KMS-11 (cell line): ENCODE results near the gene TMA16.

ENCODE experiments used
- H2AFZ ChIP-seq: fragments of 200-600 bp; sonication (generic); 2 replicates; pipeline ENCODE4 v1.6.1; 2016; ENCODE audit warnings: antibody characterized with exemption, mixed run types, low read depth
- H3K27ac ChIP-seq: fragments of 200-600 bp; sonication (generic); 2 replicates; pipeline ENCODE4 v1.6.1; 2016; ENCODE audit warnings: mild to moderate bottlenecking, mixed run types
- H3K27me3 ChIP-seq: fragments of 200-600 bp; sonication (generic); 2 replicates; pipeline ENCODE4 v1.6.1; 2017; ENCODE audit warnings: mild to moderate bottlenecking, low read depth, mixed run types, moderate library complexity; ENCODE audit not compliant: insufficient read depth
- H3K36me3 ChIP-seq: fragments of 200-600 bp; sonication (generic); 2 replicates; pipeline ENCODE4 v1.6.1; 2017; ENCODE audit warnings: mild to moderate bottlenecking, mixed run types; ENCODE audit not compliant: insufficient read depth
- H3K4me1 ChIP-seq: fragments of 200-600 bp; sonication (generic); 2 replicates; pipeline ENCODE4 v1.6.1; 2016; ENCODE audit warnings: mild to moderate bottlenecking, low read depth, mixed run types; ENCODE audit not compliant: poor library complexity, severe bottlenecking
- H3K4me2 ChIP-seq: fragments of 200-600 bp; sonication (generic); 2 replicates; pipeline ENCODE4 v1.7.0; 2016; ENCODE audit warnings: mild to moderate bottlenecking, mixed run types
- H3K4me3 ChIP-seq: fragments of 200-600 bp; sonication (generic); IDR thresholded peaks from 2 replicates; pipeline ENCODE4 v1.6.1; 2017; ENCODE audit warnings: low read depth, low read length, mixed read lengths; ENCODE audit not compliant: insufficient read depth
- H3K79me2 ChIP-seq: fragments of 200-600 bp; sonication (generic); 2 replicates; pipeline ENCODE4 v1.6.1; 2016; ENCODE audit warnings: low read depth, mixed run types; ENCODE audit not compliant: insufficient read depth
- H3K9ac ChIP-seq: fragments of 200-600 bp; sonication (generic); 2 replicates; pipeline ENCODE4 v1.6.1; 2016; ENCODE audit warnings: mild to moderate bottlenecking, mixed run types
- H4K20me1 ChIP-seq: fragments of 200-600 bp; sonication (generic); 2 replicates; pipeline ENCODE4 v1.6.1; 2016; ENCODE audit warnings: mild to moderate bottlenecking, mixed run types; ENCODE audit not compliant: insufficient read depth
- CTCF ChIP-seq: fragments of 200-600 bp; sonication (generic); conservative IDR thresholded peaks from 2 replicates; pipeline ENCODE4 v1.6.1; 2017; ENCODE audit warnings: low read depth, mild to moderate bottlenecking, antibody characterized with exemption, low read length, moderate library complexity, mixed read lengths

Gene TMA16

GRCh38 chr4:163527172-163527571, 32.7 kb downstream of the TMA16 start:
- Histone ChIP-seq H3K27me3 (no peaks in the 10 kb centered on the region), H2AFZ (no peak overlapping the region), H3K36me3 (no peaks in the 10 kb centered on the region; the same call in 1 of the 2 replicates), H3K79me2 (no peaks in the 10 kb centered on the region), H3K27ac (no peak overlapping the region), H3K4me3 (no peak overlapping the region), H3K9ac (no peak overlapping the region), H3K4me2 (no peak overlapping the region), H3K4me1 (no peaks in the 10 kb centered on the region), H4K20me1 (no peaks in the 10 kb centered on the region)
- TF ChIP-seq CTCF = no peak

- TF ChIP-seq CTCF = no peak
- no peaks in the 10 kb centered on the region for H3K27me3 ChIP-seq
- H3K9ac ChIP-seq = no peak overlapping the region
- no peak overlapping the region for H3K27ac ChIP-seq
- H3K79me2 ChIP-seq = no peaks in the 10 kb centered on the region
- no peaks in the 10 kb centered on the region; the same call in 1 of the 2 replicates for H3K36me3 ChIP-seq
- no peak overlapping the region for H2AFZ ChIP-seq
- H3K4me3 ChIP-seq = no peak overlapping the region
- H3K4me2 ChIP-seq = no peak overlapping the region
- no peaks in the 10 kb centered on the region for H3K4me1 ChIP-seq
- no peaks in the 10 kb centered on the region for H4K20me1 ChIP-seq
These were observed 34.2 kb downstream of the TMA16 start for GRCh38 chr4:163528653-163529052.

- Histone ChIP-seq H3K27me3 (no peaks in the 10 kb centered on the region), H3K79me2 (no peaks in the 10 kb centered on the region), H2AFZ (no peak overlapping the region), H3K4me3 (no peak overlapping the region), H3K36me3 (no peaks in the 10 kb centered on the region), H3K27ac (no peak overlapping the region), H3K4me2 (no peak overlapping the region), H3K9ac (no peak overlapping the region), H3K4me1 (no peaks in the 10 kb centered on the region), H4K20me1 (no peaks in the 10 kb centered on the region)
- TF ChIP-seq CTCF = no peak
These were observed 39.6 kb downstream of the TMA16 start for GRCh38 chr4:163534056-163534455.

- Histone ChIP-seq H3K4me3 (no peak overlapping the region), H4K20me1 (no peaks in the 10 kb centered on the region), H3K4me1 (no peaks in the 10 kb centered on the region), H3K36me3 (no peaks in the 10 kb centered on the region), H2AFZ (no peak overlapping the region), H3K79me2 (no peaks in the 10 kb centered on the region), H3K27ac (no peak overlapping the region), H3K27me3 (no peaks in the 10 kb centered on the region), H3K9ac (no peak overlapping the region), H3K4me2 (no peak overlapping the region)
- no peak for TF ChIP-seq CTCF
These were observed 41.2 kb downstream of the TMA16 start for GRCh38 chr4:163535657-163536056.
